GM18508 (cell line): ENCODE data around the gene LCE2C.
"Not testable (repeated sequence)": the region's sequence is repeated elsewhere in the genome, so short reads cannot be mapped to it uniquely, and the experiment has no call there.

Source experiments
- ATAC-seq: cut with Tn5 transposase; IDR thresholded peaks from one replicate; pipeline ENCODE4 v1.9.1; 2021; ENCODE audit warnings: moderate number of reproducible peaks; ENCODE audit not compliant: insufficient read depth, unreplicated experiment

The LCE2C gene

GRCh38 chr1:152674983-152675382, at the start of gene LCE2C:
TSS of gene LCE2C (plus strand) at chr1:152675279. CDS start at chr1:152676016, 737 bp downstream.
- ATAC-seq: not testable (repeated sequence)

- no peak for ATAC-seq
Observed at GRCh38 chr1:152626744-152627143, 48.3 kb upstream of the LCE2C start.

GRCh38 chr1:152630596-152630995, 44.5 kb upstream of the LCE2C start:
- ATAC-seq: no peak

GRCh38 chr1:152640351-152640750, 34.7 kb upstream of the LCE2C start:
- ATAC-seq: no peak

GRCh38 chr1:152643945-152644344, 31.1 kb upstream of the LCE2C start:
- ATAC-seq: no peak

- no peak for ATAC-seq
Observed at GRCh38 chr1:152645146-152645545, 29.9 kb upstream of the LCE2C start.

GRCh38 chr1:152646656-152647055, 28.4 kb upstream of the LCE2C start:
- no peak for ATAC-seq

- no peak for ATAC-seq
Observed at GRCh38 chr1:152654110-152654509, 21.0 kb upstream of the LCE2C start.

- ATAC-seq: no peak
Observed at GRCh38 chr1:152656459-152656858, 18.6 kb upstream of the LCE2C start.

- ATAC-seq: no peak
Observed at GRCh38 chr1:152657677-152658076, 17.4 kb upstream of the LCE2C start.

- ATAC-seq: no peak
Observed at GRCh38 chr1:152658649-152659048, 16.4 kb upstream of the LCE2C start.

GRCh38 chr1:152663098-152663497, 12.0 kb upstream of the LCE2C start, which contains the start of gene LCE2D:
TSS of gene LCE2D (plus strand) at chr1:152663380. CDS start at chr1:152664106, 726 bp downstream.
- no peak for ATAC-seq

GRCh38 chr1:152666171-152666570, 8.9 kb upstream of the LCE2C start:
- ATAC-seq: not testable (repeated sequence)

GRCh38 chr1:152667648-152668047, 7.4 kb upstream of the LCE2C start:
- no peak for ATAC-seq

GRCh38 chr1:152673016-152673415, 2.1 kb upstream of the LCE2C start:
- ATAC-seq: no peak

GRCh38 chr1:152679459-152679858, 4.4 kb downstream of the LCE2C start:
- ATAC-seq: no peak

- no peak for ATAC-seq
Observed at GRCh38 chr1:152681616-152682015, 6.5 kb downstream of the LCE2C start.

GRCh38 chr1:152683846-152684245, 8.8 kb downstream of the LCE2C start:
- no peak for ATAC-seq

GRCh38 chr1:152685823-152686222, 10.7 kb downstream of the LCE2C start, which contains the start of gene LCE2B:
TSS of gene LCE2B (plus strand) at chr1:152686123. CDS start at chr1:152686844, 721 bp downstream.
- ATAC-seq: not testable (repeated sequence)

- no peak for ATAC-seq
Observed at GRCh38 chr1:152697701-152698600, 22.9 kb downstream of the LCE2C start, which contains the start of gene LCE2A. TSS of gene LCE2A (plus strand) at chr1:152698345. CDS start at chr1:152698902, 557 bp downstream.

- ATAC-seq: no peak
Observed at GRCh38 chr1:152699746-152700145, 24.7 kb downstream of the LCE2C start.

GRCh38 chr1:152707860-152708259, 32.8 kb downstream of the LCE2C start, which contains the start of gene LCE4A:
TSS of gene LCE4A (plus strand) at chr1:152708160. CDS start at chr1:152709076, 916 bp downstream.
- ATAC-seq: no peak
